ENCODE data around the gene SPC24. TPM values are rescaled to one million over a fixed set of nuclear protein-coding genes. Genes with fewer than 3 reads are reported as not detected.

The SPC24 gene
- total and polyA plus RNA-seq, 9 of the 15 experiments (the other 6 are each of a cell fraction or from before 2014, with no cell fraction given), result 18.2 to 154 (median 60.9) TPM

DNA sequence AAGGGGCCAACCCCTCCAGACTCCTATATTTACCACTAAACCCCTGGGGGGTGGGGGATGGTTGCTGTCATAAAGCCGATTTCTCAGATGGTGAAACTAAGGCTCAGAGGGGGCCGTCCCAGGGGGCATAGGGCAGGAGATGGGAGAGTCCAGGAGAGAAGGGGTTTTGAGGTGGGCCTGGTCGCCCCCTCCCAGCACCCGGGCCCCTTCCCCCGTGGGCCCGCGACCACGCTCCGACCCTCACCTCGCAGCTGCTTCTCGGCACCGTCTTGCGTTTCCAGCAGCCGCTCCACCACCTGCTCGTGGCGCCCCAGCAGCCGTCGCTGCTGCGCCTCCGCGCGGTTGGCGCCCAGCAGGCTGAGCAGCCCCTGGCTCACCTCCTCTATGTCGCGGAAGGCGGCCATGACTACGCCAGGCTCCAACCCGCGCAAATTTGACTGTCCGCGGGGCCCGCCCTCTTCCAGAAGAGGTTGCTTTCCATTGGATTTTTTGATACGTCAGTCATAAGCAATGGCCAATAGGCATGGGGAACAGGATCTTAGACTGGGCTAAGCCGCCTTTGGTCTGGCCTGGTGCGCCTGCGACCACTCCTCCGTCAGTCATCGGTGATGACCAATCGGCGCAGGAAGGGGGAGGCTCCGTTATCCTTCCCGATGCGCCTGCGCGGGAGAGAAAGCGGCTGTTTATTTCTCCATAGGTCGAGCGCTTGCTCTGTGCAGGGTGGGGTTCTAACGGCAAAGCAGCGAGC lies at the start of gene SPC24 (continued):
- peak; percentile 99 for TF ChIP-seq PHF8 (IDR thresholded peaks at IDR 0.05; ENCODE audit: borderline replicate concordance, low read length)
- TF ChIP-seq L3MBTL2 (IDR thresholded peaks at IDR 0.05), result peak; percentile 67
- peak; percentile 96 to 97 for TF ChIP-seq FOXK2 (conservative IDR thresholded peaks at IDR 0.05 in 1 of 2, IDR thresholded peaks at IDR 0.05 in 1 of 2; ENCODE audit: low read depth in 2 of 2)
- peak; percentile 88 for TF ChIP-seq E2F3 (CRISPR knock-in tag; IDR thresholded peaks at IDR 0.05)
- TF ChIP-seq ZNF12 (CRISPR knock-in tag; IDR thresholded peaks at IDR 0.05), result no peak; the same call in 1 of the 2 replicates
- TF ChIP-seq TEAD4 (IDR thresholded peaks at IDR 0.05; ENCODE audit: low read length), result no peak
- peak; percentile 44; the same call in 1 of the 2 replicates for TF ChIP-seq TEAD4 (CRISPR knock-in tag; IDR thresholded peaks at IDR 0.05; ENCODE audit: borderline replicate concordance)
- TF ChIP-seq BHLHE40 (IDR thresholded peaks at IDR 0.05; ENCODE audit: low read length), result no peak
- peak; percentile 86; the same call in 1 of the 2 replicates for TF ChIP-seq POLR2AphosphoS5 (IDR thresholded peaks at IDR 0.05; ENCODE audit: control insufficient read depth, insufficient read depth, low read depth, low read length)
- 0 out of 2 replicates have a peak, but pooled peaks have one; percentile 52 for TF ChIP-seq SRSF3 (IDR thresholded peaks at IDR 0.05; ENCODE audit: insufficient read depth, low read length)
- TF ChIP-seq BMI1 (IDR thresholded peaks at IDR 0.05; ENCODE audit: low read length), result no peak
- TF ChIP-seq ZNF175 (CRISPR knock-in tag; IDR thresholded peaks at IDR 0.05; ENCODE audit: low read depth), result no peak
- no peak for TF ChIP-seq ID3 (CRISPR knock-in tag; IDR thresholded peaks at IDR 0.05)
- TF ChIP-seq ID3 (tag; IDR thresholded peaks at IDR 0.05), result peak; percentile 41
- TF ChIP-seq ZC3H4 (CRISPR knock-in tag; IDR thresholded peaks at IDR 0.05; ENCODE audit: borderline replicate concordance), result no peak
- TF ChIP-seq SMARCC2 (IDR thresholded peaks at IDR 0.05; ENCODE audit: low read depth), result no peak
- TF ChIP-seq ZBTB40 (IDR thresholded peaks at IDR 0.05), result peak; percentile 39
- TF ChIP-seq ZBTB40 (CRISPR knock-in tag; IDR thresholded peaks at IDR 0.05), result no peak
- peak; percentile 87 for TF ChIP-seq ASH1L (IDR thresholded peaks at IDR 0.05; ENCODE audit: borderline replicate concordance, low read depth, partially characterized antibody)
